ENCODE data around the gene KRT83. TPM values are rescaled to one million over a fixed set of nuclear protein-coding genes. Genes with fewer than 3 reads are reported as not detected.

The KRT83 gene
- total RNA-seq, 1 experiment from 2014 or later = 0.22 TPM

Other genes starting within 250 kb of the KRT83 start
- gene SMIM41, start 241.7 kb downstream of the KRT83 start, total RNA-seq (2014; rRNA removed; shearing (Covaris generic)) = not detected in 2 replicates
- 36.6 and 52.7 TPM in 2 replicates for gene KRT80, start 129.4 kb downstream of the KRT83 start, total RNA-seq (2014; rRNA removed; shearing (Covaris generic))
- 3.0 and 8.4 TPM in 2 replicates for gene KRT7, start 88.2 kb downstream of the KRT83 start, total RNA-seq (2014; rRNA removed; shearing (Covaris generic))
- gene KRT86, start 46.8 kb downstream of the KRT83 start, total RNA-seq (2014; rRNA removed; shearing (Covaris generic)) = 5.8 and 8.1 TPM in 2 replicates
- 320 and 412 TPM in 2 replicates for gene KRT81, start 29.9 kb downstream of the KRT83 start, total RNA-seq (2014; rRNA removed; shearing (Covaris generic))
- not detected in 2 replicates for gene KRT85, start 46.1 kb upstream of the KRT83 start, total RNA-seq (2014; rRNA removed; shearing (Covaris generic))
- gene KRT84, start 64.3 kb upstream of the KRT83 start, total RNA-seq (2014; rRNA removed; shearing (Covaris generic)) = not detected in 2 replicates
- not detected in 2 replicates for gene KRT82, start 84.9 kb upstream of the KRT83 start, total RNA-seq (2014; rRNA removed; shearing (Covaris generic))
- gene KRT75, start 113.0 kb upstream of the KRT83 start, total RNA-seq (2014; rRNA removed; shearing (Covaris generic)) = 0.02 TPM in 1 of 2 replicates, not detected in the other
- not detected in 2 replicates for gene KRT6B, start 130.7 kb upstream of the KRT83 start, total RNA-seq (2014; rRNA removed; shearing (Covaris generic))
- gene KRT6C, start 152.4 kb upstream of the KRT83 start, total RNA-seq (2014; rRNA removed; shearing (Covaris generic)) = not detected in 2 replicates
- not detected in 2 replicates for gene KRT6A, start 171.9 kb upstream of the KRT83 start, total RNA-seq (2014; rRNA removed; shearing (Covaris generic))
- gene KRT5, start 199.0 kb upstream of the KRT83 start, total RNA-seq (2014; rRNA removed; shearing (Covaris generic)) = not detected in 2 replicates
- not detected in 2 replicates for gene KRT71, start 231.7 kb upstream of the KRT83 start, total RNA-seq (2014; rRNA removed; shearing (Covaris generic))